ENCODE data around the gene GNAO1. TPM values are rescaled to one million over a fixed set of nuclear protein-coding genes. Genes with fewer than 3 reads are reported as not detected.

The GNAO1 gene
- total and polyA plus RNA-seq, 2 experiments from 2014 or later: under 0.01 to 0.18 TPM

DNA sequence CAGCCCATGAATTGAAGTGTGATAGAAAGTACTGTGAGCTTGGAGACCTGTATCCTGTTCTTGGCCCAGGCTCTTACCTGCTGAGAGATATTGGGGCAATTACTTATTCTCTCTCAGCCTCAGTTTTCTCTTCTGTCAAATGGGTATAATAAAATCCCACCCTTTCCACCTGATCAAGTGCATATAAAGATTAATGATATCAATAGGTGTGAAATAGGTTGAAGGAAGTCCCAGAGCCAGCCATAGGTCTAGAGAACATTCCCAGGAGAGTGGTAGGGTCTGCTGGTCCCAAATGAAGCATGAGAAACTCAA, 81.2 kb downstream of the GNAO1 start:
- Histone ChIP-seq H3K27ac (no peak overlapping the region), H4K20me1 (ENCODE audit: insufficient read depth) (no peaks in the 10 kb centered on the region), H2AFZ (no peak overlapping the region), H3K9me3 (ENCODE audit: low read depth) (no peaks in the 10 kb centered on the region), H3K4me2 (ENCODE audit: unreplicated experiment) (no peak overlapping the region), H3K9me2 (ENCODE audit: insufficient read depth) (no peaks in the 10 kb centered on the region), H3K36me3 (ENCODE audit: low read depth) (no peaks in the 10 kb centered on the region), H3K9ac (no peak overlapping the region), H3F3A (ENCODE audit: insufficient read depth) (no peaks in the 10 kb centered on the region), H3K4me1 (ENCODE audit: insufficient read depth) (peaks cover 12% of the 10 kb centered on the region; the same call in 1 of the 2 replicates), H3K79me2 (ENCODE audit: insufficient read depth) (no peaks in the 10 kb centered on the region), H3K27me3 (replicated peaks; ENCODE audit: insufficient read depth) (no peaks in the 10 kb centered on the region; the same call in 1 of the 2 replicates), H3K4me3 (no peak overlapping the region)
- in situ Hi-C loops (cut with MboI): no loop called here
- TF ChIP-seq EZH2phosphoT487 (IDR thresholded peaks at IDR 0.05; ENCODE audit: insufficient read depth, low read depth) (no peak), EZH2 (IDR thresholded peaks at IDR 0.05; ENCODE audit: insufficient read depth, poor library complexity, severe bottlenecking) (no peak)
- no peak for DNase-seq

DNA sequence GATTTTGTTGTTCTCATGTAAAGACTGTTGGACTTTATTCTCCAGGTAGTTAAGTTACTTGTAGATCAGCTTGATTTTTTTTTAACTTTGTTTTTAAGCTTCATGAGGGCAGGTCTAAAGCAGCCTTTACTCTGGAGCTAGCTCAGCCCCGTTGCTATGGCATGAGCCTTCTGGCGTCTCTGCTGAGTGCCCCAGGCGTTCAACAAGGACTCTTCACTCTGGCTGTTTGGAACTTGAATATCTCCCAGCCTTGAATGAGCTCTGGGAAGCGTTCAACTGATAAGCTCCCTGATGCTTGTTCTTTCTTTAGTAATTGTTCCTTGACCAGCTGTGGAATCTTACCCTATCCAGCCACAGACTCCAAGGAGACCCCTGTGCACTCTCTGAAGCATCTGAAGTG, 82.3 kb downstream of the GNAO1 start:
- no peak overlapping the region for H3K4me2 ChIP-seq (ENCODE audit: unreplicated experiment)
- no peaks in the 10 kb centered on the region for H3K79me2 ChIP-seq (ENCODE audit: insufficient read depth)
- no peak overlapping the region for H2AFZ ChIP-seq
- no peaks in the 10 kb centered on the region for H3K9me3 ChIP-seq (ENCODE audit: low read depth)
- H3K27me3 ChIP-seq (replicated peaks; ENCODE audit: insufficient read depth): no peaks in the 10 kb centered on the region; the same call in 1 of the 2 replicates
- H3K36me3 ChIP-seq (ENCODE audit: low read depth): no peaks in the 10 kb centered on the region
- H3K4me1 ChIP-seq (ENCODE audit: insufficient read depth): peaks cover 12% of the 10 kb centered on the region; the same call in 1 of the 2 replicates
- H3F3A ChIP-seq (ENCODE audit: insufficient read depth): no peaks in the 10 kb centered on the region
- no peak for DNase-seq
- TF ChIP-seq EZH2 (IDR thresholded peaks at IDR 0.05; ENCODE audit: insufficient read depth, poor library complexity, severe bottlenecking) (no peak), EZH2phosphoT487 (IDR thresholded peaks at IDR 0.05; ENCODE audit: insufficient read depth, low read depth) (no peak)
- no peak overlapping the region for H3K4me3 ChIP-seq
- no peak overlapping the region for H3K27ac ChIP-seq
- no peak overlapping the region for H3K9ac ChIP-seq
- WGBS, 2 experiments (ENCODE audit: low coverage in 1 of 2, low lambda C conversion rate in 2 of 2, missing lambda C conversion rate in 2 of 2): 49% methylated on average over 4 of the region's 4 CpGs
- H4K20me1 ChIP-seq (ENCODE audit: insufficient read depth): no peaks in the 10 kb centered on the region
- no peaks in the 10 kb centered on the region for H3K9me2 ChIP-seq (ENCODE audit: insufficient read depth)
- in situ Hi-C loops (cut with MboI): no loop called here

DNA sequence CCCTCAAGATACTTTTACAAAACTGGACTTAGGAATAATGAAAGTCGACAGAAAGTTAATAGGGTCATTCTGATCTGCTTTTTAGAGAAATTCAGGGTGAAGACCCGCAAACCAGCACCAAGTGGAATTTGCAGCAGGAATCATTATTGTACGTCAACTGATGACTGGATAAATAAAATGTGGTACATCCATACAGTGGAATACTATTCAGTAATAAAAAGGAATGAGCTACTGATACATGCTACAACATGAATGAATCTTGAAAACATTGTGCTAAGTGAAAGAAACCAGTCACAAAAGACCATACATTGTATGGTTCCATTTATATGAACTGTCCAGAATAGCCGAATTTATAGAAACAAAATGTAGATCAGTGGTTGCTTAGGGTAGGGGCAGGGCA, 83.1 kb downstream of the GNAO1 start:
- H3F3A ChIP-seq (ENCODE audit: insufficient read depth): no peaks in the 10 kb centered on the region
- no peak overlapping the region for H3K4me3 ChIP-seq
- H3K27me3 ChIP-seq (replicated peaks; ENCODE audit: insufficient read depth): no peaks in the 10 kb centered on the region; the same call in 1 of the 2 replicates
- H3K36me3 ChIP-seq (ENCODE audit: low read depth): no peaks in the 10 kb centered on the region
- no peaks in the 10 kb centered on the region for H3K9me2 ChIP-seq (ENCODE audit: insufficient read depth)
- no peaks in the 10 kb centered on the region for H4K20me1 ChIP-seq (ENCODE audit: insufficient read depth)
- H3K9me3 ChIP-seq (ENCODE audit: low read depth): no peaks in the 10 kb centered on the region
- no peak overlapping the region for H3K4me2 ChIP-seq (ENCODE audit: unreplicated experiment)
- peaks cover 9% of the 10 kb centered on the region; the same call in 1 of the 2 replicates for H3K4me1 ChIP-seq (ENCODE audit: insufficient read depth)
- in situ Hi-C loops (cut with MboI): no loop called here
- no peak for DNase-seq
- no peak overlapping the region for H3K9ac ChIP-seq
- TF ChIP-seq EZH2 (IDR thresholded peaks at IDR 0.05; ENCODE audit: insufficient read depth, poor library complexity, severe bottlenecking) (no peak), EZH2phosphoT487 (IDR thresholded peaks at IDR 0.05; ENCODE audit: insufficient read depth, low read depth) (no peak)
- H3K79me2 ChIP-seq (ENCODE audit: insufficient read depth): no peaks in the 10 kb centered on the region
- no peak overlapping the region for H2AFZ ChIP-seq
- no peak overlapping the region for H3K27ac ChIP-seq
- WGBS, 2 experiments (ENCODE audit: low coverage in 1 of 2, low lambda C conversion rate in 2 of 2, missing lambda C conversion rate in 2 of 2): 62 to 64% methylated on average over 4 of the region's 4 CpGs

DNA sequence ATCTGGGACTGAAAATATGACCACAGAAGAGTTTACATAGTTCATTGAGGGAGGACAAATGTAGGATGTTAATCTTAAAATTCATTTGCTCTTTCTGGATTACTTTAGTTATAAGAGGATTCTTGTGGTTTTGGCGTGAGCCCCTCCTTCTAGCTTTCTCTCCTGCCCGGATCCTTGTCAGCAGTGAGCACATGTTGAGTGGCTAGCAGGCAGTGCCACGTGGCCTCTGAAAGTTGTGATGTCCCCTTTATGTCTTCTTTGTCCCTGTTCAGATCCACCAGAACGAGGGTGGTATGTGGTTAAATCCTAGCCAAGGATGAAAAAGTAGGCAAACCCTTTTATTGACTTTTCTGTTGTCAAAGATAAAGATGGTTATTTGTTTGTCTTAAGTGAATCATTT, 83.8 kb downstream of the GNAO1 start:
- 41 to 46% methylated on average over 4 of the region's 4 CpGs for whole genome bisulfite sequencing, 2 experiments (ENCODE audit: low coverage in 1 of 2, low lambda C conversion rate in 2 of 2, missing lambda C conversion rate in 2 of 2)
- H3K79me2 ChIP-seq (ENCODE audit: insufficient read depth): no peaks in the 10 kb centered on the region
- TF ChIP-seq EZH2phosphoT487 (IDR thresholded peaks at IDR 0.05; ENCODE audit: insufficient read depth, low read depth) (no peak), EZH2 (IDR thresholded peaks at IDR 0.05; ENCODE audit: insufficient read depth, poor library complexity, severe bottlenecking) (no peak)

DNA sequence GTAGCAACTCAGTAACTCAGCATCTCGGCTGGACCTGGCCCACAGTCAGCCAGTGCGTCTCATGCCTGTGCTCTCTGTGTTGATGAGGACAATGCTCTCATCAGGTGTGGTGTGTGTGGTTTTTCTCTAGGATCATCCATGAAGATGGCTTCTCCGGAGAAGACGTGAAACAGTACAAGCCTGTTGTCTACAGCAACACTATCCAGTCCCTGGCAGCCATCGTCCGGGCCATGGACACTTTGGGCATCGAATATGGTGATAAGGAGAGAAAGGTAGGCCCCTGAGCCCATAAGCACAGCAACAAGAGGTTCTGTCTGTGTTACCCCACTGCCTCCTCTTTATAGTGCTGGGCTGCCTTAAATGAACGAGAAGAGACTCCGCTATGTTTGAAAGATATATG, 84.5 kb downstream of the GNAO1 start:
- Histone ChIP-seq H2AFZ (no peak overlapping the region), H3K4me3 (no peak overlapping the region), H3K36me3 (ENCODE audit: low read depth) (no peaks in the 10 kb centered on the region), H3K79me2 (ENCODE audit: insufficient read depth) (no peaks in the 10 kb centered on the region), H3K9me2 (ENCODE audit: insufficient read depth) (no peaks in the 10 kb centered on the region), H3K9me3 (ENCODE audit: low read depth) (no peaks in the 10 kb centered on the region), H3F3A (ENCODE audit: insufficient read depth) (no peaks in the 10 kb centered on the region), H3K4me2 (ENCODE audit: unreplicated experiment) (no peak overlapping the region), H3K27ac (no peak overlapping the region), H3K4me1 (ENCODE audit: insufficient read depth) (no peaks in the 10 kb centered on the region), H4K20me1 (ENCODE audit: insufficient read depth) (no peaks in the 10 kb centered on the region), H3K9ac (no peak overlapping the region), H3K27me3 (replicated peaks; ENCODE audit: insufficient read depth) (no peaks in the 10 kb centered on the region; the same call in 1 of the 2 replicates)
- no peak for DNase-seq
- in situ Hi-C loops (cut with MboI): no loop called here
- WGBS, 2 experiments (ENCODE audit: low coverage in 1 of 2, low lambda C conversion rate in 2 of 2, missing lambda C conversion rate in 2 of 2): 78 to 84% methylated on average over 9 of the region's 9 CpGs
- no peak for TF ChIP-seq EZH2 (IDR thresholded peaks at IDR 0.05; ENCODE audit: insufficient read depth, poor library complexity, severe bottlenecking)
- TF ChIP-seq EZH2phosphoT487 (IDR thresholded peaks at IDR 0.05; ENCODE audit: insufficient read depth, low read depth): no peak

More for the DNA sequence above, 83.8 kb downstream of the GNAO1 start:
- H3K36me3 ChIP-seq (ENCODE audit: low read depth): no peaks in the 10 kb centered on the region
- no peak overlapping the region for H3K9ac ChIP-seq
- H3K4me3 ChIP-seq: no peak overlapping the region
- no peak overlapping the region for H3K4me2 ChIP-seq (ENCODE audit: unreplicated experiment)
- H3K27me3 ChIP-seq (replicated peaks; ENCODE audit: insufficient read depth): no peaks in the 10 kb centered on the region; the same call in 1 of the 2 replicates
- DNase-seq: no peak
- in situ Hi-C loops (cut with MboI): no loop called here
- H3F3A ChIP-seq (ENCODE audit: insufficient read depth): no peaks in the 10 kb centered on the region
- H3K4me1 ChIP-seq (ENCODE audit: insufficient read depth): peaks cover 2% of the 10 kb centered on the region; the same call in 1 of the 2 replicates
- no peaks in the 10 kb centered on the region for H3K9me2 ChIP-seq (ENCODE audit: insufficient read depth)
- H3K9me3 ChIP-seq (ENCODE audit: low read depth): no peaks in the 10 kb centered on the region
- no peaks in the 10 kb centered on the region for H4K20me1 ChIP-seq (ENCODE audit: insufficient read depth)
- no peak overlapping the region for H3K27ac ChIP-seq
- H2AFZ ChIP-seq: no peak overlapping the region
